Stimulated activated CD4-positive, alpha-beta T cell treated with anti-CD3 and anti-CD28 coated beads, Interleukin-1b, Interleukin-23, amount 100 ng/mL, for 48 hours (primary cell): ENCODE measurements around the gene ZNF709.
"Not testable (repeated sequence)": the region's sequence is repeated elsewhere in the genome, so short reads cannot be mapped to it uniquely, and the experiment has no call there.

Experiments
- DNase-seq: peaks from one replicate; pipeline ENCODE4 v3.0.0-alpha.2; 2020

ZNF709 gene

DNA sequence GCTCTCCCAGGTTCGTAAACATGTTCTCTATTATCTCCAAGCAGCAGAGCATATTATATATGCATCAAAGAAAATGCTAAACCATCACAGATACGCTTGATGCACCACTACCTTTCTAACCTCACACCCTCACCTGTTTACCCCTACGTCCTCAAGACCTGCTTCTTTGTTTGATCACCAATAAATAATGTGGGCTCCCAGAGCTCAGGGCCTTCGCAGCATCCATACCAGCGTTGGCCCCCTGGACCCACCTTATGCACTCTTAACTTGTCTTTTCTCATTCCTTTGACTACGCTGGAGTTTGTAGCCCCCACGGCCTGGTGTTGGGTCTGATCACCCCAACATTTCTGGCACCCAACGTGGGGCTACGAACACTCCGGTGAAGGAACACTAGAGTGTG, 33.8 kb downstream of the ZNF709 start:
- no peak for DNase-seq

DNA sequence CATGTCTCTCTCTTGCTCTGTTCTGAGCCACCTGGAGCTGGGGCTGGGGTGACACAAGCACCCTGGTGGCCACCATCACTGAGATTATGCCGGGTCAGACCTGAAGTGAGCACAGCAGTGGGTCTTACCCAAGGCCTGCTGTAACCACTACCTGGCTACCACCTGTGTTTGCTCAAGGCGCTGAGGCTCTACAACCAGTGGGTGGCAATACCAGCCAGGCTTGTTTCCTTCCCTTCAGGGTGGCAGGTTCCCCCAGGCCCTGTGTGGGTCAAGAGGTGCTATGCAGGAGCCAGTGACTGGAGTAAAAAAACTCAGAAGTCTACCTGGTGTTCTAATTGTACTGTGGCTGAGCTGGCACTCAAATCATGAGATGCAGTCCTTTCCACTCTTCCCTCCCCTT, 35.8 kb downstream of the ZNF709 start:
- no peak for DNase-seq

DNA sequence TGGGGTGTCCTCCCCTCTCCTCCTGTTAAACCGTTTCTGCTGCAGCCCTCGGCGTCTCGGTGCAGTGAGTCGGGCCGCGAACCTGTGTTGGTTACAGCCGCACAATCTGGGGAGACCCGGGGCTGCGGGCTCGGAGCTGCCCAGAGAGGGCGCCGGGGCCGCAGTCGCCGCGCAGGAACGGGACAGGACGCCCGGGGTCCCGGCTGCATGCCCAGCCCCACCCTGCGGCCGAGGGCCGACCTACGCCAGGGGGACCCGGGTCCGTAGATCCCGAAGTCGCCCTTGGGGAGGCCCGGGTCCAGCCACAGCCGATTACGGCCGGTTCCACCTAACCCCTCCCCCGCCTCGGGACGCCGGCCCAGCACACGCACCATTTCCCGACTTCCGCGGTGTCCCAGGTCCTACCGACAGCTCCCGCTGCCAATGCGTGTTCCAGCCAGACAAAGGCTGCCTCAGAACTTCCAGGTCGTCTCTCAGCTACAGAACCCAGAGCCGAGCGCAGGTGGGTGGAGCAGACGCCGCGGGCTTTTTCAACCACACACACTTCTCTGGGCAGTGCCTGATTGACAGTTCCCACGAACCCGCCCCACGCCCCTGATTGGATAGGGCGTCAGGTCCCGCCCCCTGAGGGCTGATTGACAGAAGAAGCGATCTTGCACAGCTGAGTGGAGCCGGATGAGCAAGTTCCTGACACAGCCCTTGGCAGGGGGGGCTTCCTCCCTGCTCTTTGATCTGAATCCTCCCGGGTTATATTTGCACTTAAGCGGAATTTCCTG, 43.9 kb downstream of the ZNF709 start, which contains the start of gene ZNF443:
TSS of gene ZNF443 (minus strand) at position 481 of the 776 bp plus-strand sequence. CDS start at position 374, 107 bp downstream.
- peak; percentile 99 for DNase-seq

DNA sequence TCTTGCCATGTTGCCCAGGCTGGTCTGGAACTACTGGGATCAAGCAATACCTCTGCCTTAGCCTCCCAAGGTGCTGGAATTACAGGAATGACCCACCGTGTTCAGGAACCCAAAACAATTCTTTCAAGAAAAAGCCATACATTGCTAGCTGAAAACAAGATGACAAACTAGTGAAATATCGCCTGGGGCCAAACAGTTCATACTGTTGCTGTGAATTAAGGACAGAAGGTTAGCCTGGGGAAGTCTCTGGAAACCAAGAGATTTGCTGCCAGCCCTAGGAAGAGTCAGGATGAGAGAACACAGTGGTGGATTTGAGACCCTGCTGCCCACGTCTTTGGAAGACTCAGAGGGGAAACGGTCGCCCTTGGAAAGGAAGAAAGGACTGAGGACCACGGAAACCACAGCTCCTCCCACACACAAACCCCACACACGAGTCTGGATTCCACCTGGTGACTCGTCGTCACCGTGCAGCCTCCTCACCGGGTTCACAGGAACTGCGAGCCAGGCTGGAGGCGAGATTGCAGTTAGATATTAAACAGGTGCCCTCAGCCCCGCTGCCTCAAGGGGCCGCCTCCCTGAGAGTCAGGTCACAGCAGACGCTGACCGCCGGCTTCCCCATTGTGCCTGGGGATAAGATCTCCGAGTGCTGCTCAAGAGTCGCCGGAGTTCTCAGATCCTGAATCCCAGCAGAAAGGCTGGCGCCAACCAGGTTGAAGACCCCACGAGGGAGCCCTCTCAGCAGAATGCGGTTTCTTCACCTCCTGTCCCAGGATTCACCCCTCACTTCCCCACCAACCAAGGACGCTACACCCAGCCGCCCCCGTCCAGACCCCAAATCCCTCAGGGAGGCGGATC, 44.7 kb downstream of the ZNF709 start:
- DNase-seq = peak; percentile 55

DNA sequence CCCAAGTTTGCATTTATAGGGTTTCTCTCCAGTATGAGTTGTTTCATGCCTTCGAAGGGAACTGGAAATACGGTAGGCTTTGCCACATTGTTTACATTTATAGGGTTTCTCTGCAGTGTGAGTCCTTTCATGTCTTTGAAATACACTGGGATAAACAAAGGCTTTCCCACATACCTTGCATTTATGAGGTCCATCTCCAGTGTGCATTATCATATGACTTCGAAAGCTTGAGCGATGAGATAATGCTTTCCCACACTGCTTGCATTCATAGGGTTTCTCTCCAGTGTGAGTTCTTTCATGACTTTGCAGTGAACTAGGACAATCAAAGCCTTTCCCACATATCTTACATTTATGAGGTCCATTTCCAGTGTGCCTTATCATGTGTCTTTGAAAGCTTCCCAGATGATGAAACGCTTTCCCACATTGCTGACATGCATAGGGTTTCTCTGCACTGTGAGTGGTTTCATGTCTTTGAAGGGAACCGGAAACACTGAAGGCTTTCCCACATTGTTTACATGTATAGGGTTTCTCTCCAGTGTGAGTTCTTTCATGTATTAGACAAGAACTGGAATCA, 53.8 kb downstream of the ZNF709 start:
- not testable (repeated sequence) for DNase-seq

DNA sequence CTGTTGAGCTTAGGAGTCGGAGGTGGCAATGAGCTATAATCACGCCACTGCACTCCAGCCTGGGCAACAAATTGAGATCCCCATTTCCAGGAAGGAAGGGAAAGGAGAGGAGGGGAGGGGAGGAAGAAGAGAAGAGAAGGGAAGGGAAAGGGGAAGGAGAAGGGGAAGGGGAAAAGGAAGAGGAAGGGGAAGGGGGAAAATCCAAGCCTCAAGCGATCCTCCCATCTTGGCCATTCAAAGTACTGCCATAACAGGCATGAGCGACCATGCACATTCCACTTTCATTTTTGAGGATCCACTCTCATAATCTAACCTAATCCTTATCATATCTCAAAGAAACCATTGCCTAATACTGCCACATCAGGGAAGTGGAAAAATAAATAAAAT, 58.7 kb downstream of the ZNF709 start:
- DNase-seq = no peak

DNA sequence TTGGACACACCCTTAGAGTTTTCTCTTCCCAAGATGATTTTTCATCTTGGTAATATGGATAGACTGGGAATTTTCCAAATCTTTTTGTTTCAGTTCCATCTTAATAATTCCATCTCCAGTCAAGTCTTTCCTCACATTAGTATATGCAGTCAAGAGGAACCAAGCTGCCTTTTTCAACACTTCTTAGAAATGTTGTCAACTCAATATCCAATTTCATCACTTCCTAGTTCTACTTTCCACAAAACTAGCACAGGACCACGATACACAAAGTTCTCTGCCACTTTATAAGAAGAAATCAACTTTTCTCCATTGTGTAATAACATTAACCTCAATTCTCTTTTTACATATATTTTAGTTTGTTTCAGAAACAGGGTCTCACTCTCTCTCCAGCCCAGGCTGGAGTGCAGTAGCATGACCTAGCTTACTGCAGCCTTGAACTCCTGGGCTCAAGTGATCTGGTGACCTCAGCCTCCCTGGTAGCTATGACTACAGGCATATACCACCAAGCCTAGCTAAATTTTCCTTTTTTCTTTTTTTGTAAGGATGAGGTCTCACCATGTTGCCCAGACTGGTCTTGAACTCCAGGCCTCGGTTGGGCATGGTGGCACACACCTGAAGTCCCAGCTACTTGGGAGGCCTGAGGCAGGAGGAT, 59.3 kb downstream of the ZNF709 start:
- DNase-seq = no peak

DNA sequence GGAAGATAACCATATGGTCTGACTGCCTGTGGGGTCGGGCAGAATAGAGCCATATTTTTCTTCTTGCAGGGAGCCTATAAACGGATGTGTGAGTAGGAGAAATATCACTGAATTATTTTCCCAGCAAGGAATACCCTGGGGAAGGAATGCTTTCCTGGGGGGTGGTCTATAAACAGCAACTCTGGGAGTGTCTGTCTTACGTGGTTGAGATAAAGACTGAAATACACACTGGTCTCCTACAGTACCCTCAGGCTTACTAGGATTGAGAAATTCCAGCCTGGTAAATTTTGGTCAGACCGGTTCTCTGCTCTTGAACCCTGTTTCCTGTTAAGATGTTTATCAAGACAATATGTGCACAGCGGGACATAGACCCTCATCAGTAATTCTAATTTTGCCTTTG, 67.3 kb downstream of the ZNF709 start:
- not testable (repeated sequence) for DNase-seq

DNA sequence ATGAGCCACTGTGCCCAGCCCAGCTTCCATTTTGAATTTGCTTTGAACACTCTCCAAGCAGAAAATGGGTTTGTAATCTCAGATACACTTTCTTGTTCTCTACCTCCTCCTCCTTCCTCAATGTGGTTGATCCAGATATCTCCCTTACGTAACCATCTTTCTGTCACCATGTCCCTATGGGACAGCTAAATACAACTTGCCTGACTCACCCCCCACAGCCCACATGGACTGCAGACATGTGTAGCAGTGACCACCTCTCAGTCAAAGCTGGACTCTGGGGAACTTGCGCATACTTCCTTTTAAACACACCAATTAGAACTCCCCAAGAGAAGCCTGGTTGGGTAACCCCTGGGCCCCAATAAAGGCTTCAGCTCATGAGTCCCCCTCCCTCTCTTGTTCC, 72.7 kb downstream of the ZNF709 start:
- no peak for DNase-seq
